H9 (cell line): ENCODE results near the gene CPLANE1. TPM values are rescaled to one million over a fixed set of nuclear protein-coding genes. Genes with fewer than 3 reads are reported as not detected.
"Not testable (repeated sequence)": the region's sequence is repeated elsewhere in the genome, so short reads cannot be mapped to it uniquely, and the experiment has no call there.

Source experiments
- DNase-seq: peaks from one replicate; pipeline ENCODE4 v3.0.0-alpha.2; 2017
- H2AFZ ChIP-seq: one replicate; pipeline ENCODE4 v1.6.1; 2013; ENCODE audit warnings: mild to moderate bottlenecking, low read length, control low read depth, moderate library complexity
- H2AK5ac ChIP-seq: 2 replicates; pipeline ENCODE4 v1.6.1; 2013; ENCODE audit warnings: low read length, control low read depth, mixed read lengths; ENCODE audit not compliant: insufficient read length
- H2BK120ac ChIP-seq: one replicate; pipeline ENCODE4 v1.6.1; 2013; ENCODE audit warnings: low read depth, mild to moderate bottlenecking, low read length, control low read depth, inconsistent platforms; ENCODE audit not compliant: poor library complexity, severe bottlenecking
- H2BK12ac ChIP-seq: 2 replicates; pipeline ENCODE4 v1.6.1; 2013; ENCODE audit warnings: low read length, control low read depth, mixed read lengths, low read depth; ENCODE audit not compliant: insufficient read length
- H2BK15ac ChIP-seq: 2 replicates; pipeline ENCODE4 v1.6.1; 2013; ENCODE audit warnings: low read depth, low read length, control low read depth
- H2BK20ac ChIP-seq: one replicate; pipeline ENCODE4 v1.6.1; 2013; ENCODE audit warnings: low read depth, mild to moderate bottlenecking, low read length, control low read depth, inconsistent platforms; ENCODE audit not compliant: poor library complexity, severe bottlenecking
- H2BK5ac ChIP-seq: 2 replicates; pipeline ENCODE4 v1.6.1; 2013; ENCODE audit warnings: low read length, control low read depth, mixed read lengths; ENCODE audit not compliant: insufficient read length
- H3K14ac ChIP-seq: 2 replicates; pipeline ENCODE4 v1.6.1; 2013; ENCODE audit warnings: low read length, control low read depth; ENCODE audit not compliant: insufficient read depth
- H3K18ac ChIP-seq: 2 replicates; pipeline ENCODE4 v1.6.1; 2013; ENCODE audit warnings: low read depth, mild to moderate bottlenecking, mixed read lengths, low read length, control low read depth; ENCODE audit not compliant: insufficient read length
- H3K23ac ChIP-seq: 2 replicates; pipeline ENCODE4 v1.6.1; 2013; ENCODE audit warnings: low read length, control low read depth, mixed read lengths, low read depth; ENCODE audit not compliant: insufficient read length
- H3K23me2 ChIP-seq: 2 replicates; pipeline ENCODE4 v1.6.1; 2013; ENCODE audit warnings: low read depth, mild to moderate bottlenecking, mixed read lengths, low read length, control low read depth; ENCODE audit not compliant: insufficient read length, poor library complexity, severe bottlenecking
- H3K27ac ChIP-seq: 2 replicates; pipeline ENCODE4 v1.5.1; 2013; ENCODE audit warnings: low read length, control low read depth, mixed read lengths, low read depth; ENCODE audit not compliant: insufficient read length
- H3K27me3 ChIP-seq: 2 replicates; pipeline ENCODE4 v1.6.1; 2013; ENCODE audit warnings: low read length, control low read depth, inconsistent platforms; ENCODE audit not compliant: insufficient read depth
- H3K4ac ChIP-seq: 2 replicates; pipeline ENCODE4 v1.6.1; 2013; ENCODE audit warnings: low read depth, mild to moderate bottlenecking, control low read depth, inconsistent platforms, low read length, moderate library complexity
- H3K4me1 ChIP-seq: 2 replicates; pipeline ENCODE4 v1.6.1; 2013; ENCODE audit warnings: low read length, control low read depth, inconsistent platforms; ENCODE audit not compliant: insufficient read depth
- H3K4me2 ChIP-seq: 2 replicates; pipeline ENCODE4 v1.6.1; 2013; ENCODE audit warnings: low read length, control low read depth, mixed read lengths; ENCODE audit not compliant: insufficient read length, insufficient read depth
- H3K56ac ChIP-seq: 2 replicates; pipeline ENCODE4 v1.6.1; 2013; ENCODE audit warnings: low read depth, mild to moderate bottlenecking, mixed read lengths, low read length, control low read depth; ENCODE audit not compliant: insufficient read length
- H3K79me1 ChIP-seq: 2 replicates; pipeline ENCODE4 v1.6.1; 2013; ENCODE audit warnings: low read depth, mild to moderate bottlenecking, moderate library complexity, low read length, control low read depth, inconsistent platforms; ENCODE audit not compliant: insufficient read depth, poor library complexity, severe bottlenecking
- H3K79me2 ChIP-seq: 2 replicates; pipeline ENCODE4 v1.6.1; 2013; ENCODE audit warnings: low read length, control low read depth, inconsistent platforms; ENCODE audit not compliant: insufficient read depth
- H3K9ac ChIP-seq: 2 replicates; pipeline ENCODE4 v1.6.1; 2013; ENCODE audit warnings: low read length, control low read depth, mixed read lengths; ENCODE audit not compliant: insufficient read length; ENCODE audit errors: extremely low read depth
- H3K9me3 ChIP-seq: one replicate; pipeline ENCODE4 v1.6.1; 2013; ENCODE audit warnings: low read depth, low read length, inconsistent platforms; ENCODE audit not compliant: control insufficient read depth
- H3T11ph ChIP-seq: one replicate; pipeline ENCODE4 v1.6.1; 2013; ENCODE audit warnings: mild to moderate bottlenecking, low read length, control low read depth, inconsistent platforms
- H4K20me1 ChIP-seq: one replicate; pipeline ENCODE4 v1.6.1; 2013; ENCODE audit not compliant: control insufficient read depth, insufficient read length, insufficient read depth
- H4K5ac ChIP-seq: 2 replicates; pipeline ENCODE4 v1.6.1; 2013; ENCODE audit warnings: low read depth, mild to moderate bottlenecking, mixed read lengths, low read length, control low read depth; ENCODE audit not compliant: insufficient read length
- H4K8ac ChIP-seq: replicated peaks from 2 replicates; pipeline ENCODE4 v1.6.1; 2013; ENCODE audit warnings: low read length, control low read depth, mixed read lengths, low read depth; ENCODE audit not compliant: insufficient read length
- H4K91ac ChIP-seq: 2 replicates; pipeline ENCODE4 v1.6.1; 2013; ENCODE audit warnings: low read depth, mild to moderate bottlenecking, moderate library complexity, mixed read lengths, low read length, control low read depth; ENCODE audit not compliant: insufficient read length
- H3K27ac Mint-ChIP-seq, 3 experiments: 2 replicates in 2 of 3; 3 replicates in 1 of 3; pipeline ENCODE4 v1.8.0; 2020 to 2021; ENCODE audit warnings: mixed read lengths in 3 of 3, mild to moderate bottlenecking in 1 of 3, moderate library complexity in 1 of 3
- H3K27me3 Mint-ChIP-seq: 2 replicates; pipeline ENCODE4 v1.8.0; 2021; ENCODE audit warnings: low read depth, mild to moderate bottlenecking, moderate library complexity, mixed read lengths
- H3K36me3 Mint-ChIP-seq, 3 experiments: 2 replicates in 2 of 3; 3 replicates in 1 of 3; pipeline ENCODE4 v1.8.0; 2020 to 2021; ENCODE audit warnings: low read depth in 3 of 3, mixed read lengths in 3 of 3; ENCODE audit not compliant: insufficient read depth in 1 of 3
- H3K4me1 Mint-ChIP-seq, 2 experiments: 2 replicates each; pipeline ENCODE4 v1.8.0; 2020; ENCODE audit warnings: mixed read lengths in 2 of 2
- H3K4me3 Mint-ChIP-seq, 2 experiments: 2 replicates in 1 of 2; 3 replicates in 1 of 2; pipeline ENCODE4 v1.8.0; 2020 to 2021; ENCODE audit warnings: mild to moderate bottlenecking in 2 of 2, mixed read lengths in 2 of 2, moderate library complexity in 1 of 2
- H3K9me3 Mint-ChIP-seq, 2 experiments: 2 replicates in 1 of 2; 3 replicates in 1 of 2; pipeline ENCODE4 v1.8.0; 2020; ENCODE audit warnings: mild to moderate bottlenecking in 2 of 2, mixed read lengths in 2 of 2, moderate library complexity in 1 of 2
- CTCF ChIP-seq: fragments of 200-600 bp; sonication (generic); conservative IDR thresholded peaks from 3 replicates; pipeline ENCODE4 v1.8.0; 2021; ENCODE audit warnings: antibody characterized with exemption, mild to moderate bottlenecking
- WGBS: extraction: QIAGEN DNeasy Blood & Tissue Kit; methylation state at CpG from one replicate; pipeline ENCODE4 v1.1.7; 2013; ENCODE audit warnings: missing lambda C conversion rate, low lambda C conversion rate, mixed read lengths; ENCODE audit not compliant: insufficient read length; ENCODE audit errors: extremely low coverage; 5-methylcytosine and 5-hydroxymethylcytosine counted together
- total RNA-seq: library from RNA; stranded (reverse); gene quantifications from 2 replicates; pipeline ENCODE4 v1.2.1, GENCODE V29; 2021

Gene CPLANE1
- total RNA-seq, 1 experiment from 2014 or later: 11.6 TPM

GRCh38 chr5:37103302-37103701 is 145.9 kb downstream of the CPLANE1 start:
- Histone ChIP-seq H2BK12ac (no peak overlapping the region), H3K9ac (no peak overlapping the region)

GRCh38 chr5:37099267-37099666 is 149.9 kb downstream of the CPLANE1 start:
- not testable (repeated sequence) for H3T11ph ChIP-seq, H3K79me1 ChIP-seq, H3K9ac ChIP-seq, H3K23me2 ChIP-seq, H2BK20ac ChIP-seq, H3K56ac ChIP-seq, H4K20me1 ChIP-seq, H4K8ac ChIP-seq, H4K5ac ChIP-seq, H3K27me3 ChIP-seq, H2BK5ac ChIP-seq, H2AK5ac ChIP-seq, H2BK12ac ChIP-seq, H3K4me1 Mint-ChIP-seq, H3K9me3 ChIP-seq, H3K4me1 ChIP-seq, H3K23ac ChIP-seq, H3K14ac ChIP-seq, H3K4me3 Mint-ChIP-seq, H3K79me2 ChIP-seq, H2BK120ac ChIP-seq, H4K91ac ChIP-seq, DNase-seq, H2AFZ ChIP-seq, H3K4me2 ChIP-seq, H3K27ac ChIP-seq, H2BK15ac ChIP-seq, H3K18ac ChIP-seq, H3K27ac Mint-ChIP-seq, H3K4ac ChIP-seq, H3K27me3 Mint-ChIP-seq
- Mint-ChIP-seq H3K9me3 (peaks cover 58 to 68% of the 10 kb centered on the region in 2 experiments), H3K36me3 (peaks cover 20 to 56% (median 42%) of the 10 kb centered on the region in 3 experiments)
- no CpG with 5 or more reads among the region's 5 CpGs for WGBS

More at GRCh38 chr5:37103302-37103701, 145.9 kb downstream of the CPLANE1 start:
- Mint-ChIP-seq H3K4me3 (no peak overlapping the region), H3K27me3 (no peaks in the 10 kb centered on the region; the same call in 1 of the 2 replicates), H3K9me3 (peaks cover 44 to 56% of the 10 kb centered on the region in 2 experiments), H3K4me1 (no peaks in the 10 kb centered on the region), H3K27ac (no peak overlapping the region), H3K36me3 (peaks cover 16 to 66% (median 55%) of the 10 kb centered on the region in 3 experiments)
- Histone ChIP-seq H3K79me2 (no peaks in the 10 kb centered on the region), H2BK20ac (no peak overlapping the region), H4K5ac (no peak overlapping the region), H2BK15ac (no peak overlapping the region), H3K23ac (no peak overlapping the region), H2AK5ac (no peak overlapping the region), H3K4ac (no peak overlapping the region), H3K4me1 (no peaks in the 10 kb centered on the region), H3K56ac (no peak overlapping the region), H3T11ph (no peak overlapping the region), H4K8ac (no peak overlapping the region), H3K4me2 (no peak overlapping the region), H3K23me2 (no peaks in the 10 kb centered on the region), H2BK120ac (no peak overlapping the region), H3K9me3 (no peaks in the 10 kb centered on the region), H3K79me1 (no peaks in the 10 kb centered on the region), H3K27me3 (no peaks in the 10 kb centered on the region), H3K14ac (no peak overlapping the region), H2AFZ (no peak overlapping the region), H4K20me1 (no peaks in the 10 kb centered on the region), H3K18ac (no peak overlapping the region), H4K91ac (no peak overlapping the region), H2BK5ac (no peak overlapping the region), H3K27ac (no peak overlapping the region)
- TF ChIP-seq CTCF: no peak
- no CpG with 5 or more reads among the region's 2 CpGs for WGBS
- no peak for DNase-seq
